Rectal smooth muscle tissue (tissue), 1 donor: Measurements from ENCODE around the gene DUS1L.
A peak's percentile ranks its signal among the peaks of the same experiment; 100 is the strongest.

Experiments used
- H3K27ac ChIP-seq: one replicate; pipeline ENCODE4 v1.7.0; 2013; ENCODE audit warnings: low read depth, low read length, inconsistent platforms
- H3K27me3 ChIP-seq: one replicate; pipeline ENCODE4 v1.7.0; 2013; ENCODE audit warnings: low read length; ENCODE audit not compliant: control insufficient read depth, insufficient read depth
- H3K36me3 ChIP-seq: one replicate; pipeline ENCODE4 v1.7.0; 2013; ENCODE audit warnings: low read length; ENCODE audit not compliant: control insufficient read depth, insufficient read depth
- H3K4me1 ChIP-seq: one replicate; pipeline ENCODE4 v1.7.0; 2013; ENCODE audit warnings: low read length; ENCODE audit not compliant: control insufficient read depth, insufficient read depth
- H3K4me3 ChIP-seq: one replicate; pipeline ENCODE4 v1.7.0; 2013; ENCODE audit warnings: low read length
- H3K9ac ChIP-seq: one replicate; pipeline ENCODE4 v1.7.0; 2013; ENCODE audit warnings: low read length

The DUS1L gene

GRCh38 chr17:82051776-82052637, 13.6 kb downstream of the DUS1L start, which contains the start of the genes GPS1 and RFNG:
GPS1 (plus strand) TSS chr17:82051898; CDS start chr17:82051932, 34 bp downstream.
RFNG (minus strand) TSS chr17:82051811; CDS start chr17:82051766, 45 bp downstream.
- Histone ChIP-seq H3K27me3 (no peaks in the 10 kb centered on the region), H3K4me1 (peaks cover 13% of the 10 kb centered on the region), H3K36me3 (peaks cover 24% of the 10 kb centered on the region), H3K27ac (no peak within 1 kb of the TSS), H3K4me3 (peak within 1 kb of the TSS; percentile 75), H3K9ac (peak within 1 kb of the TSS; percentile 35)

GRCh38 chr17:82050761-82051641, 14.6 kb downstream of the DUS1L start:
- H3K36me3 ChIP-seq, result peaks cover 21% of the 10 kb centered on the region
- peak overlapping the region; percentile 64 for H3K4me3 ChIP-seq
- no peak overlapping the region for H3K9ac ChIP-seq
- H3K27ac ChIP-seq, result no peak overlapping the region
- peaks cover 13% of the 10 kb centered on the region for H3K4me1 ChIP-seq
- no peaks in the 10 kb centered on the region for H3K27me3 ChIP-seq

DNA sequence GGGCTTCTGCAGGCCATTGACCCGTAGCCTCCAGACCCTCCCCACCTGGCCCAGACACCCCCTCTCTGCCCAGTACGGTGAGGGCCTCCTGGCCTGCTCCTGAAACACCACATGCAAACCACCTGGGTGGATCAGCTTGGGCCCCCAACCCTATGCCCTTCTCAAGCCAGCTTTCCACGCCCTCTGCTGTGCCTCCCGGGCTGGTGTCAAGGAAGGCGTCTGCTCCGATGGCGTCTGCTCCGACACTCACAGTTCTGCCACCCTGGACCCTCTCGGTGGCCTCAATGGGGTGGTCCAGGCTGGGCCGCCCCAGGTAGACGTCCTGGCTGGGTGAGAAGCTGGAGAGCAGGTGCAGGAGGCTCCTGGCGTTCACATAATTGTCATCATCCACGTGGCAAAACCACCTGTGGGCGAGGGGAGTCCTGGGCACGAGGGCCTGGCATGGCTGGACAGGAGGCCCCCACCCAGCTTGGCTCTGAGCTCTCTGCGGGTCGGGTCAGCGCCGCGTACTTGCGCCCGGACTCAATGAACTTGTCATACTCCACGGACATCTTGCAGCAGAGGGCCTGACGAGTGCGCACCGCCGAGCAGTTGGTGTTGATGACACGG, 15.3 kb downstream of the DUS1L start:
- Histone ChIP-seq H3K4me3 (peak overlapping the region; percentile 64), H3K27ac (no peak overlapping the region), H3K9ac (no peak overlapping the region), H3K27me3 (no peaks in the 10 kb centered on the region), H3K36me3 (peaks cover 20% of the 10 kb centered on the region), H3K4me1 (peaks cover 13% of the 10 kb centered on the region)

DNA sequence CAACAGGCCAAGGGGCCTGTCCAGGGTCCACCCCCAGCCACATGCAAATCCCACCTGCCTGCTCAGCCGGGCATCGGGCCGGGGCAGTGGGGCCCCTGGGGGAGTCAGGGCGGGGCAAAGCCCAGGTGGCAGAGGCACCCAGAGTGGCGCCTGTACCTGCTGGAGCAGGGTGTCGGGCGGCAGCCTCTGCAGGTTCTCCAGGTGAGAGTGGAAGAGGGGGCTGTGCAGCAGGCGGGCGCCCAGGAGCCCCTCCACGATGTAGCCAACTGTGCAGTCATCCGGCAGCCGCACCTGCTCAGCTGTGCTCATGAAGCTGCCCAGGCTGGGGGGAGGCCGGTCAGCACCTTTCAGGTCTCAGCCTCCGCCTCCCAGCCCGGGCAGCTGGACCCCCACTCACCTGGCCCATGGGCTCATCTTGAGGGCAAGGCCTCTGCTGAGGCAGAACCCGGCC, 16.1 kb downstream of the DUS1L start:
- H3K27ac ChIP-seq, result no peak overlapping the region
- peaks cover 13% of the 10 kb centered on the region for H3K4me1 ChIP-seq
- H3K4me3 ChIP-seq, result no peak overlapping the region
- no peak overlapping the region for H3K9ac ChIP-seq
- peaks cover 13% of the 10 kb centered on the region for H3K36me3 ChIP-seq
- no peaks in the 10 kb centered on the region for H3K27me3 ChIP-seq

GRCh38 chr17:82049106-82049505, 16.5 kb downstream of the DUS1L start:
- Histone ChIP-seq H3K27ac (no peak overlapping the region), H3K9ac (no peak overlapping the region), H3K36me3 (peaks cover 10% of the 10 kb centered on the region), H3K27me3 (no peaks in the 10 kb centered on the region), H3K4me1 (peaks cover 13% of the 10 kb centered on the region), H3K4me3 (no peak overlapping the region)

GRCh38 chr17:82048571-82048971, 17.0 kb downstream of the DUS1L start:
- Histone ChIP-seq H3K9ac (no peak overlapping the region), H3K36me3 (peaks cover 5% of the 10 kb centered on the region), H3K27ac (no peak overlapping the region), H3K4me1 (peaks cover 13% of the 10 kb centered on the region), H3K27me3 (no peaks in the 10 kb centered on the region), H3K4me3 (no peak overlapping the region)

- Histone ChIP-seq H3K9ac (no peak overlapping the region), H3K4me1 (peaks cover 13% of the 10 kb centered on the region)
These were observed 17.6 kb downstream of the DUS1L start for GRCh38 chr17:82047914-82048570.

DNA sequence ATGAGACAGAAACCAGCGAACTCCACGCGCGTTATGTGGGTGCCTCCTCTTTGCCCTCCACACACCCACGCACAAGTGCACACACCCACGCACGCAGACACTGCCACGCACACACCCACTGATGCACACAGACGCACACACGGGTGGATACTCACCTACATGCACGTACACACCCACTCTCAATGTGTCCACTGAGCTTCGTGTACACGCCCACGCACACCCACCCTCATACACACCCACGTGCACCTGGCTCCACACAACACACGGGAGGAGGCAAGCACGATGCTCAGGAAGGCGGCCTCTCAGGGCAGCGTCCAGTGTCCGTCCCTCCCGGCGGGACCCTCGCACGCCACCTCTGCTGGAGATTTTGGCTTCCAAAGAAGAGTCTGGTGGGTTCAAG, 18.2 kb downstream of the DUS1L start:
- H3K36me3 ChIP-seq, result peaks cover 5% of the 10 kb centered on the region
- H3K4me3 ChIP-seq, result no peak overlapping the region
- H3K27ac ChIP-seq, result no peak overlapping the region
- H3K4me1 ChIP-seq, result peaks cover 8% of the 10 kb centered on the region
- no peak overlapping the region for H3K9ac ChIP-seq
- no peaks in the 10 kb centered on the region for H3K27me3 ChIP-seq

More at GRCh38 chr17:82047914-82048570, 17.6 kb downstream of the DUS1L start:
- Histone ChIP-seq H3K4me3 (no peak overlapping the region), H3K27me3 (no peaks in the 10 kb centered on the region), H3K36me3 (peaks cover 5% of the 10 kb centered on the region), H3K27ac (no peak overlapping the region)

DNA sequence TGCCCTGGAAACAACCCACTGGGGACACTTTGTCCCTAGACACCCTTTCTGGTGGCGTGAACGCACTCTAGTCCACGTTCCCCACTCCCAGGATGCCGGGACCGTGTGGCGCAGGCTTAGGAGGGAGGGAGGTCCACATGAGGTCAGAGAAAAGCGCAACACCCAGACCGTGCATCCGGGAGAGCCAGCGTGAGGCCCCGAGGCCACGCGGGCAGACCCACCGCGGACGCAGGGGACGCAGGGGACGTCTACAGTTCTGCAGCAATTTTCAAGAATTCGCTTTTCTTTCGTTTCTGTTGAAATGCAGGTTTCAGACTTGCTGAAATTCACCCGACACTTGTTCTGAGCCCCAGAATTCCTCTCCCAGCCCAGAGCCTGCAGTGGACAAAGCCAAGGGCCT, 18.7 kb downstream of the DUS1L start:
- H3K27me3 ChIP-seq, result no peaks in the 10 kb centered on the region
- H3K9ac ChIP-seq, result no peak overlapping the region
- peaks cover 5% of the 10 kb centered on the region for H3K36me3 ChIP-seq
- no peak overlapping the region for H3K4me3 ChIP-seq
- no peak overlapping the region for H3K27ac ChIP-seq
- H3K4me1 ChIP-seq, result peaks cover 8% of the 10 kb centered on the region

DNA sequence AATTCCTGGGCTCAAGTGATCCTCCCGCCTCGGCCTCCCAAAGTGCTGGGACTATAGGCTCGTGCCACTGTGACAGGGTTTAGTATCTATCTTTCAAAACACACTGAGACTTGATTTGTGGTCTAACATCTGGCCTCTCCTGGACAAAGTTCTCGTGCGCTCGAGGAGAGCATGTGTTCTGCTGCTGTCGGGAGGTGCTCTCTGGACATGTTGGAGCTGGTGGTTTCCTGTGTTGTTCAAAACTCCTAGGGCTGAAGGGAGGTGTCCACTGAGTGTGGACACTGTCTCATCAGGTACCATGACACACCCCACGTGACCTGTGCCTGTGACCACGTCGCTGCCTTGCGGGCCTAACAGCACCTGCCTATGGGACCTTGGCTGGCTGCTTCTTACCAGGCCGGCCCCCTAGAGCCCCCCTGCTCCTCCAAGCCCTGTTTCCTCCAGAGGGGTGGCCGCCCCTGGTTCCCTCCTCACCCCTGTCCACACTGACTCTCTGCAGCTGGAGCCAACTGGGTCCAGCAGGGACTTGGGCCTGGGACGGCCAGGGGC, 19.6 kb downstream of the DUS1L start:
- H3K27ac ChIP-seq, result no peak overlapping the region
- no peaks in the 10 kb centered on the region for H3K27me3 ChIP-seq
- no peak overlapping the region for H3K9ac ChIP-seq
- peaks cover 8% of the 10 kb centered on the region for H3K4me1 ChIP-seq
- H3K36me3 ChIP-seq, result peaks cover 5% of the 10 kb centered on the region
- no peak overlapping the region for H3K4me3 ChIP-seq

DNA sequence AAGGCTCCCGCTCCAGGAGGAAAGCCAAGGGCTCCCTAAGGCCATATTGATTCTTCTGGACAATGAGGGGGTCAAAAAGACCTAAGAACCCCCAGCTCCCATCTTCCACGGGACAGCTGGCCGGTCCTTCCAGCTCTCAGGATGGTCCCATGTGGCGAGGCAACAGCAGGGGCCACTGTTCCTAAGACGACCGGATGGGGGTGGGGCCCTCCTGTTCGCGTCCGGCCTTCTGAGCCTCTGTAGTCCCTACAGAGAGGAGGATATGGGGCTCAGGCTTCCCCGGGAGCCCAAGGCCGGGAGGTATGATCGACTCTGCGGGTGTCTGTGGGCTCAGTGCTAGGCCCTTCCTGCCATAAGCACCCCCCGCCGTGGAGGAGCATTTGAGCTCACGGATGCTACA, 22.1 kb downstream of the DUS1L start:
- no peaks in the 10 kb centered on the region for H3K4me1 ChIP-seq
- no peaks in the 10 kb centered on the region for H3K27me3 ChIP-seq
- no peaks in the 10 kb centered on the region for H3K36me3 ChIP-seq
- H3K27ac ChIP-seq, result no peak overlapping the region
- H3K9ac ChIP-seq, result no peak overlapping the region
- H3K4me3 ChIP-seq, result no peak overlapping the region
